Measurements from ENCODE around the gene SHB. TPM values are rescaled to one million over a fixed set of nuclear protein-coding genes. Genes with fewer than 3 reads are reported as not detected.

SHB gene
- total RNA-seq, 1 donor from 2014 or later = 24.1 TPM

DNA sequence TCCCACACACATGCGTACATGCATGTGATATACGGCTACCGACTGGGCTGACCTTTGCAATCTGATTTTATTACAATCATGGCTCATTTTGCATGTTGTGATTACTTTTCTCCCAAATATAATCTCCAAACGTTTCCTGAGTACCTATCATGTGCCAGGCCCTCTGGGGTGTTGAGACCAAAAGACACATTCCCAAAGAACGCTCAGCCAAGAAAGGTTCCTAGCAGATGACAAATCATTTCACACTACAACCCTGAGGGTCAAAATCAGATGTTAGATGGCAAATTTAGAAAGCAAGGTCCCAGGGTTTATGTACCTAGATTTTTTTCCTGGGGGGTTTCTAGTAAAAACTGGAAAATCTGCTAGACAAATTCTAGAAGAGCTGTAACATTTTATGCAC, 132.7 kb downstream of the SHB start:
- DNase-seq (ENCODE audit: low spot score) = no peak

DNA sequence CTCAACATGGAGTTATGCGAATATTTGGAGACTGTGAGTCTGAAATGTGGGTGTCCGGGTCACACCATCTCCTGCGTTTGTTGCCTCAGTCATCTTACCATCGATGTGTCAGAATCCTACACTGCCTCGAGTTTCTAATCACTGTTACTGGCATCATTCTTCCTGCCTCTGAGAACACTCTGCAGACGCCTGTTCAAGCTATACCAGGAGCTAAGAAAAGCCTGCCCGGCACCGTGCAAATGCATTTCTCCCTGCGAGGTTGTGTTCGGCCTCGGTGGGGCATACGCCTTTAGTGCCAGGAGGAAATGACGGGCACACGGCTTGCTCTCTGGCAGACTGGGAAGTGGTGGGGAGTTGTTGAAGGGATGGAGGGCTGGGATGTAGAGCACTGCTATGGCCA, 133.9 kb downstream of the SHB start:
- DNase-seq (ENCODE audit: low spot score) = no peak

DNA sequence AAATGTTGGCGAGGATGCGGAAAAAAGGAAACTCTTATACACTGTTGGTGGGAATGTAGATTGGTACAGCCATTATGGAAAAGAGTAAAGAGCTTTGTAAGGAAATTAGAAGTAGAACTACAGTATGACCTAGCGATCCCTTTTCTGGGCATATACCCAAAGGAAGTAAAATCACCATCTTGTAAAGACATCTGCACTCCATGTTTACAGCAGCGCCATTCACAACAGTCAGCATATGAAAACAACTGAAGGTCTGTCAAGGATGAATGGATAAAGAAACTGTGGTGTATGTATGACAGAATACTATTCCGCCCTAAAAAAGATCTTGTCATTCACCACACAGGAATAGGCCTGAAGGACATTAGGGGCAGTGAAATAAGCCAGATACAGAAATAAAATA, 137.4 kb downstream of the SHB start:
- DNase-seq (ENCODE audit: low spot score) = no peak

DNA sequence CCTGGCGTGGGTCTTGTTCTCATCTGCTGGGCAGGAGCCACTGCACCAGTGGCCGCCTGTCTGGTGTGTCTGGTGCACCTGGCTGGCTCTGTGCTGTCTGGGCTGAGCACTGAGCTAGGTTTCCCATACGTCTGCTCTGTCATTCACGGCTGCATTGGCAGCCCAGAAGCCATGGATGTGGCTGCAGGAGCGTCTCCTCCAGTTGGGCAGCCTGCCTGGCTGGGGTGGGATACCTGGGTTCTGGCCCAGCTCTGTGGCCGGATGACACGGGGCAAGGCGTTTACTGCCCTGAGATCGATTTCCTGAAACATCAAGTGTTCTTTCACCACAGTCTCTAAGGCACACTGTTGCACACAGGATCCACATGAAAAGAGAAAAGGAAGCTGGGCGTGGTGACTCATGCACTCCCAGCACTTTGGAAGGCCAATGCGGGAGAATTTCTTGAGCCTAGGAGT, 139.6 kb downstream of the SHB start:
- no peak for DNase-seq (ENCODE audit: low spot score)

DNA sequence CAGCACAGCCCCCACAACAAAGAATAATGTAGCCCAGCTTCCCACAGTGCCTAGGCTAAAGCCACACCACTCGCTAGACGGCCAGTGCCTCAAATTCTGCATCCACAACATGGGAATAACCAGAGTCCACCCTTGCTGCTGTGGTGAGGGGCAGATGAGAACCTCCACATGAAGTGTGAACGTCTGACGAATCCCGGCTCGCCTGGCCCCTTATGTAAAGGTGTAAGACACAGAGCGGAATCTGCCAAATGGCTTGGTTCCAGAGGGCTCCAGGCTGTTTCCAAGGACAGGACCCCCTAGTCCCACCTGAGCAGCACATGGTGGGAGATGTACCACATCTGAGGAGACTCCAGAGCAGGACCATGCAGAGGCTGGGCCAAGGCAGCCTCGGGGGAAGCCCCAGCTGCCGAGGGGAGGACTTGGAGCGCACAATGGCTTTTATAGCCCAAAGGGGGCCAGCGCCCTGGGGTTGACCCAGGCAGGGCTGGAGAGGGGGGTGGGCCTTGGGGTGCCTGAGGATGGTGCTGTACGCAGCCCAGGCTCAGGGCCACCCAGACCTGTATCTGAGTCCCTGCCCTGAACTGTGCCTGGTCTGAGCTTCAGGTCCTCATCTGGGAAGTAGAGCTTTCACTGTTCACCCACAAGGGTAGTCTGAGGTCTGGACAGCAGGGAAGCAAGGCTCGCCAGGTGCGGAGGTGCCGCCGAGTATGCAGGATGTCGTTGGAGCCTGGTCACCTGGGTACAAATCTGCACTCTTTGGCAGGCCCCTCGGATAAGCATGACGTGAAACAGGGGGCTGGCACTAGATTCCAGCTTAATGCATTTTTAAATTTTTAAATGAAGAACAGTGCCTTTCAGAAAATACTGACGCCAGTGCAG, 140.2 kb downstream of the SHB start:
- DNase-seq (ENCODE audit: low spot score) = no peak

DNA sequence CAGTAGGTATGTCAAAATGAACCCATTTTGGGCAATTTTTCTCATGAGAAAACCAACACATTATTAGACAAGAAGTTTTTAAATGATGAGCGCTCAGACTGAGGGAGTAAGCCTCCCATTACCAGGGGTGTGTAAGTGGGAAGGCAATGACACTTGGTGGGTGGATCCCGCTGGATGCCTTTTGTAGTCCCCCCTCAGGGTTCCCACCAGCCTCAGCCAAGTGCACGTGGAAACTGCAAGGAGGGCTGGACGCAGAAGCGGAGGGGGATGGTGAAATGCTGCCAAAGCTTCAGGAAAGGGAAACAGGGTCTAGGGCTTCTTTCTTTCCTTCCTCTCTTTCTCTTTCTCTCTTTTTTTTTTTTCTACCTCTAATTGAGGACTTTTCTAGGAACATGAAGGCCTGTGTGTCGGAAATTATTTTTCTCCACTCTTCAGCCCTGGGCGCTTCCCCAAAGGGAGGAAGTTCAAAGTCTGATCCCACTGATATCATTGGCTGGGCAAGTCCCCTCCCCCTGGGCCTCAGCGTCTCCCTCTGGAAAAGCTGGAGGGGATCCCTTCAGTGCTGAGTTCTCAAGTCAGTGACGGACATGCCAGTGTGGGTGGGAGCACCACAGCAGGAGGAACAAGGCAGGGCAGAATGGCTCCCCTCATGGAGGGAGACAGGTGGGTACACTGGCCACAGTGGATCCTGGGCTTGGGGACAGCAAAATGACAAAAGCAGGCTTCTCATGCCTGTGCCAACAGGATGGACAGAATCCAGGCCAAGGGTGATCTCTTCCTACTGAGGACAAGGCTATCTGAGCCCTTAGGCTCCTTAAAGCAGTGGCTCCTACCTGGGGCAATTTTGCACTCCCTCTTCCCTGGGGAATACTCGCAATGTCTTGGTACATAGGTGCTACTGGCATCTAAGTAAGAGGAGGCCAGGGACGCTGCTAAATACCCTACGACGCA, 141.2 kb downstream of the SHB start:
- no peak for DNase-seq (ENCODE audit: low spot score)

DNA sequence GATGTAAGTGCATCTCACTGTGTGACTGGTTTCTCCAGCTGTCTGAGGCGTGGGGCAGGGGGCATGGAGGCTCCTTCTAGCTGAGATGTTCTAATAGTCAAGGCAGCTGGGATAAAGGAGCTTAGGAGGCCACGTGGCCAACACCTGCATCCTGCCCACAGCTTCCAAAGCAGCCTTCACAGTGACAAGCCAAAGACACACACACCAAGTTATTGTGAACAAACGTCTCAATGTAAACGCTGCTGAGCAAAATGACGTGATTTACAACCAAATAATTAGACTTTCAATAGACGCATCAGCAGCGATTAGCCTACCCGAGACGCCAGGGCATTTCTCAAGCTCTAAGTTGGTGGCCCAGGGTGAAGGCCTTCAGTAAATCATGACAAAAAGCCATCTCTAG, 141.9 kb downstream of the SHB start:
- no peak for DNase-seq (ENCODE audit: low spot score)

DNA sequence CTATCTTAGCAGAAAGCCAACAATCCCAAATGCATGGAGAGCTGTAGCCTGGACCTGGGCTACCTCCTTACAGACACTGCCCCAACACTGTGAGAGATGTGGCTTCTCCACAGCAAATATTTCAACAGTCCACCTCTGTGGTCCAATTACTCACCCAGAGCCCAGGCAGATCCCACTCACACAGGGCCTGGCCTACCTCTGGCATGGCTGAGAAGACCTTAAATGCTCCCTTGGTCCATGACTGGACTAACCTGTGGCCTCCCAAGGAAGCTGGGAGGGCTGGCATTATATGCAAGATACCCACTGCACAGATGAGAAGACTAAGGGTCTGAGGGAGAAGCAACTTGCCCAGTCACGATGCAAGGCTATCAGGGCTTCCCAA, 142.3 kb downstream of the SHB start:
- no peak for DNase-seq (ENCODE audit: low spot score)

DNA sequence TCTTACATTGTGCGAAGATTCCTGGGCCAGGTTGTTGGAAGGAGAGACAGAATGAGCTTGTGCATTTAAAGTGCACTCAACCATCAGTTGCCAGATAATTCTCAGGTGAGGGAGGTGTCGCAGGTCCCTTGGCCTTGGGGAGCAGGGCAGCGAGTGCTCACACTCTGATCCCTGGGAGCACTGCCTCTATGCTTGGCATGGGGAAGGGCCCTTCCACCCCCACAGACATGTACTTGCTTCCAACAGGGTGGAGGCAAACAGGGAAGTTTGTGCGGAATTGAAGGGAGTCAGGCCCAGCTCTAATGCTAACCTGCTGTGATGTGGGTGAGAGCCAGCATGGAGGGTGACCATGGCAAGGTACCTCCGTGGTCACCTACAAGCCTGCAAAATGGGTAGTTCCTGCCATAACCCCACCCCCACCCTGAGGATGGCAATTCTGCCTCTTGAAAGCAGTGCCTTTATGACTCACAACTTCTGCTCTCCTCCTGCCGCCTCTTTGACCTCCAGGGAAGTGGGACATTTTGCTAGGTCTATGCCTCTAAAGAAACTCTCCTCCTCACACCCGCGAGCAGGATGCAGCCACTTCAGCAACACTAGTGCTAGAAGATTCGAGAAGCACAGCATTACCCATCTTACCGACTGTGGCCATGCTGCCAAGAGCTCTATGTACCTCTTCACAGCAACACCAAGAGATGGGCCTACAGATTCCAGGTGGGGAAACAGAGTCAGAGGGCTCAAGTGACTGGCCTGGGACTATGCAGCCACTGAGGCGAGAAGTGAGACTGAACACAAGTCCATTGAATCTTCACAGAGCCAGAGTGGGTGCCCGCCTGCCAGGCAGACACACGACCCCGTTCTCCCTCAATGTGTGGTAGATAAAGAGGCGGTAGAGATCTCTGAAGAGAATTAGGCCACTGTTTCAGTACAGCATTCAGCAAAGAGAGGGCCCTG, 143.0 kb downstream of the SHB start:
- DNase-seq (ENCODE audit: low spot score) = no peak

DNA sequence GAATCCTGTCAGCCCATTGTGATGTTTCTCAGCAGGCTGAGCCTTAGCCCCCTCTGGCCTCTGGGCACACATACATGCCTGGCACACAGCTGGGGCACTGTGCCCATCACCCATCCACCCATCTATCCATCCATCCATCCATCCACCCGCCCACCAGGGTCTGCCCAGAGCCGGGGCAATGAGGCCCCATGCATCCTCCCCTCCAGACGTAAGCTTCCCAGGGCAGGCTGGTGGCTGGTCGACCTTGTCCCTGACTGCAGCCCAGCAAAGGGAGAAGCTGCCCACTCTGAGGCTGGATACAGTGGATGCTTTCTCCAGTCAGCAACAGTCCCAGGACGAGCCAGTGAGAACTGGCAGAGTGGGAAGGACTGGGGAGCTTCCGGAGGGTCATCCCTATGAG, 144.0 kb downstream of the SHB start:
- no peak for DNase-seq (ENCODE audit: low spot score)

DNA sequence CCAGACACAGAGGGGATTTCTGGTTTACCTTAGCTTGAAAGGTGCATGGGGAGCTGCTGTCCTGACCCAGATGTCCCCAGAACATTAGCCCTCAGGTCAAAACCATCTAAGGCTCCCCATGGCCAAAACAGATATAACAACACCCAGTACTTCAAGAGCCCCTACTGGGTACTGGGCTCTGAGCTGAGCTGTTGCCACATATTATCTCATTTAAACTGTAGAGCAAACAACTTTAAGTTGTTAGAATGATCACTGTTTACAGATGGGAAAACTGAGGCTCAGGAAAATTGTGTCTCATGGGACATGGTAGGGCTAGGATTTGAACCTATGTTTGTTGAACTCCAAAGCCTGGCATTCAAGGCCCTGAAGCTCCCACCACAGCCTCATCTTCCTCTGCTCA, 144.5 kb downstream of the SHB start:
- DNase-seq (ENCODE audit: low spot score) = no peak

DNA sequence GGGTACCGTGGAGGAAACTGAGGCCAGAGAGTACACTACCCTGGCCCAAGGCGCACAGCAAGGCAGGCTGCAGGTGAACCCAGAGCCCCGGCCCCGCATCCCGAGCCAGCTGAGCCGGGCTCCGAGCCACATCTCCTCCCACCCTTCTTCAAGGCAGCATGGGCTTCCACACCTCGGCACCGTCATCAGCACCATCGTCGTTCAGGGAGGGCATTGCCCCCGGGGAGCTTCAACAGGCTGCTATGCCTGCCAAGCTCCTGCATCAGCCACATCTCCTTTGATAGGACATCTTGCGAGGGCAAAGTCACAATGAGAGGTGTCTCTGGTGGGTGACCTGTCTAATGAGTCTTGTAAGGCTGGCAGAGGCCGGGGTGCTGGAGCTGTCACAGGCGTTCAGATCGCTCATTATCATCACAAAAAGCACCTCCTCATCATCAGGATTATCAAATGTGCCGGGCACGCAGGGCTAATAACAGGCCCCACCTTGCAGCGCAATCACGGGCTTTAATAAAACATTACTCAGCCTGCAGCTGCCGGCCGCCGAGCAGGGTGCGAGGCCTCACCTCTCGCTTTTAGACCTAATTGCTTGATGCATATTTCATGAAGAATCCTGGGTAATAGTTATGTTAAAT, 145.1 kb downstream of the SHB start:
- DNase-seq (ENCODE audit: low spot score) = no peak

DNA sequence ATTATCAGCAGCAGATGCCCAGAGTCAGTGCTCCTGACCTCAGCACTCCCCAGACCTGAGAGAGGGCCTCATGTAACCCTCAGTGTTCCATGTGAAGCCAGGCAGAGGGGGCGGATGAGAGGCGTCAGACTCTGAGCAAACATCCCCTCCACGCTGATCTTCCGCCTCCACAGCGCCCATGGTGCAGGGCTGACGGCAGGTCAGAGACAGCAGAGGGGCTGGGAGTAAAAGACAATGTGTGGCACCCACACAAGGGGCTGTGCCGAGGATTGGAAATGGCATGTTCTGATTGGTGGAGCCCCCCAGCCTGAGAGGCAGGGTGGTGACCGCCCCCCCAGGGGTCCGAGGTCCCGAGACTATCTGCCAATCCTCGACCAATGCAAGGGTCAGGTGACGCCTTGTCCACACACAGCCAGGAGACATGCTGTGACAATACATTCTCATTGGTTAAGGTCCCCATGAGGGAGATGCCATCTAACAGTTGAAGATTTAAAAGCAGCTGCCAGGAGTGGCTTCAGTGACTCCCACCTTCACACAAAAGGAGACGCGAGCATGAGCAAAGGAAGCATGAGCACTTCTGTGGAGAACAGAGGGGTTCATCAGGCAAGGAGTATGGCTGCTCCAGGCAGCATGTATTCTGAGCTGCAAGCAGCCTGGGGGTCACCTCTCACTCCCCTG, 145.8 kb downstream of the SHB start:
- no peak for DNase-seq (ENCODE audit: low spot score)

DNA sequence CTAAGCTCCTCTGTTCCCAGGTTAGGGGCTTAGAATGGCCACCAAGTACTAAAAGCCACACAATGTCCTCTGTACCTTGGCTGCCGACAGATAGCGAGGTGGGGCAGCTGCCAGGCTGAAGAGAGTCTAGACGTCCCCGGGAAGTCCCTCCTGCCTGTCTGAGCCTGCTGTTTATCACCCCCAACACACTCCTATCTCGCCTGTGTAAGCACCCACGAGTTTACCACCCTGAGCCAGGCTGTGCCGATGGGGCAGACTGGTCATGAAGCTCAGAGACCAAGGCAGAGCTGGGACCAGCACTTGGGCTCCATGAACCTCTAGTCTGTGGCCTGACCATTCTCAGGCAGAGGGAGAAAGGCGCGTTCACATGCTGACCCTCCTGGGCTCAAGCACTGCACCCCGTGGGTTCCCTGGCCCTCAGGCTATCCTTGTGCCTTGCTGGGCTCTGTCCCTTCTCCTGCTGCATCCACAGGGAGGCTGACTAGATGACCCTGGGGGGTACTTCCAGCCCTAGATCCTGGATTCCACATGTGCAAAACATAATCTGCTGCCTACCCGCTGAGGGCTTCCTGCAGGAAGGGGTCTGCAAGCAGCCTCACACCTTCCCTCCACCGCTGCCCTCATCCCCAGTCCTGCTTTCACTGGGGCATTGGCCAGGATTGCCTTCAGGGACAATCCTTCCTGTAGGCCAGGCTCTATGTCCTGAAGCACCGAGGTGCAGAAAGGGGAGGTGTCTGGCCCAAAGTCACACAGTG, 146.5 kb downstream of the SHB start:
- DNase-seq (ENCODE audit: low spot score) = no peak

DNA sequence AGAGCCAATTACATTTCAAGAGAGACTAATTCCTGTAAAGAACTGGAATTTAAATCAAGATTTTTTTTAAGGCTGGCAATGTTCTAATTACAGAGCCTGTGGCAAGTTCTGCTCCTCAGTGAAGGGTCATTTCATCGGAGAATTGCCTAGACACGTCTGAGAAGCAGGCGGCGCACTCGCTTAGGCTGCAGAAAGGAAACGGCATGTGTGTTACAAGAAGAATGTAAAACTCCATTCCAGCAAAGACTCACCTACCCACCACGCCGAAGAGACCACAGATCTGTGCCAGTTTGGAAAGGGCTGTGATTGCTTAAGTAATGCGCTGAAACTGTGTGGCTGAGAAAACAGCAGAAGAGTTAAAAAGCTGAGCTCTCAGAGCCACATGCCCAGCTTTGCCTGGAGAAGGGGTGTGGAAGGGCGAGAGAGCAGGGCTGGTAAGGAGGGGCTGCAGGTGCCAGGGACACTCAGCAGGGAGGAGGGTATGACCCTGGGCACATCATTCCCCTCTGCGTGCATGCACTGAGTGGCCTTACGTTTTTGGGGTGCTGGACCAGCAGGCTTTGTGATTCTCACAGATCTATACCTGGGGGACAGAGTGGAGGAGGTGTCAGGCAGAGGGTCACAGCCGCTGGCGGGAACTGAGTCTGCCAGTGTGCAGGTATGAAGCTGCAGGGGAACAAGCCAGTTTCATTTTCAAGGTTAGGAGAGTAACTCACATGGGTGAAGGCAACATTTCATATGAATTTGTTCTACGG, 147.3 kb downstream of the SHB start:
- DNase-seq (ENCODE audit: low spot score) = no peak

DNA sequence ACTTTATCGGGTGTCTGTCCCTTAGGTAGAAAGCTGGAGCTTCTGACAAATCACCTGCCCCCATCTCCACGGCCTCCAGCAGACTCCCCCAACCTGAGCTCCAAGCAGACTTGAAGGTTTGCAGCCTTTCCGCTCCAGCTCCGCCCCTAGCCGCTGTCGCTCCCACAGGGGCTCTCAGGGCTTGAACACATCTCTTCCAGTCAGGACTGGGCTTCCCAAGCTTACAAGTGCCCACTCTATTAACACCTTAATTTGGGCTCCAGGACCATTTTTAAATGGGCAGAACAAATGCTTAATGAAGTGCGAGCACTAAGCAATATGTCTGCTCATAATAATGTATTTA, 147.9 kb downstream of the SHB start:
- DNase-seq (ENCODE audit: low spot score) = no peak

DNA sequence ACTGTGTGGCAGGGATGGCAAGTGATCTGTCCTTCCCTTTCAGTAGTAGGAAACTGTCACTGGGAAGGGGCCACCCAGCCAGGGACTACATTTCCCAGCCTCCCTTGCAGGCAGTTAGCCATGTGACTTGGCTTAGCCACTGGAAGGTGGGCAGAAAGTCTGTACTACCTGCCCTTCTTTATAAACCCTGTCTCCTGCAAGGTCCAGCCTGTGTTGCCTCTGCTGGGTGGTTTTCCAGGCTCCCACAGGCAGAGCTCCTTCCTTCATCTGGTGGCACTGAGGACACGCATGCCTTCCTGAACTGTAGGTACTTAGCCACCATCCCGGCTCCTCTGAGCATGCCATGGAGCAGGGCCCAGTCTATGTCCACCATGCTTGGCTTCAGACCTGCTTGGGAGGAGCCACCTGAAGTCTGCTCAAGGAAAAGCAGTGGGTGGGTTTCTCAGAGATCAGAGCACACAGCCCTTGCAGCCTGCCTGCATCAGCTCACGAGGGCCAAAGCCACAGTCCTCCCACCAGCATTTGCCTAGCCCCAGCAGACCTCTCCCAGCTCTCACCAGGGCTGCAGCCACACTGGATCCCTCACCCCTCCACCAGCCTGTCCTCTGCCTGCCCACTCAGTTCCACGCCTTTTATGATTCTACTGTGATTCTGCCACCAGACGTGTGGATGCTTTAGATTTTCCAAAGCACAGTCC, 148.4 kb downstream of the SHB start:
- DNase-seq (ENCODE audit: low spot score) = no peak

DNA sequence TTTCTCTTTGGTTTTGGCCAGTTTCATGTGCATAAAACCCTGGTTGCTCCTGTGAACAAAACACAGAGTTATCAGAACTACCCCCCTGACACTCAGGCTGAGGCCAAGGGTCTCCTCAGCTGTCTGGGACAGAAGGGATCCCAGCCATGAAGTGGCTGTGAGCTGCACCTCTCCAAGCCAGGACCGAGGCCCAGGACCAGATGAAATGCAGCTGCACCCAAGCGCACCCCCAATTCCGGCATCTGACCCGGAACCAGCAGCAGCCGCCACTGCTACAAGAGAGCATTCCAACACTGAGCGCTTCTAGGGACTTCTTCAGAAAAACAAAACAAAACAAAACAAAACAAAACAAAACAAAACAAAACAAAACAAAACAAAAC, 149.1 kb downstream of the SHB start:
- DNase-seq (ENCODE audit: low spot score) = no peak
